HepG2 (cell line): Measurements from ENCODE around the gene RPL36. TPM values are rescaled to one million over a fixed set of nuclear protein-coding genes. Genes with fewer than 3 reads are reported as not detected.

Experiments
- ATRX ChIP-seq: sonication (generic); formaldehyde crosslinking; IDR thresholded peaks from 2 replicates; pipeline ENCODE4 v1.4.0; 2020; ENCODE audit warnings: missing genetic modification reagents, borderline replicate concordance
- EHMT2 ChIP-seq: fragments of 200-600 bp; sonication (generic); IDR thresholded peaks from 2 replicates; pipeline ENCODE4 v1.7.0; 2017; ENCODE audit warnings: antibody characterized with exemption, low read depth, low read length, borderline replicate concordance
- HBP1 ChIP-seq: IDR thresholded peaks from 2 replicates; pipeline ENCODE4 v1.6.1; 2016; ENCODE audit warnings: low read depth, control low read depth
- KLF15 ChIP-seq: sonication (generic); formaldehyde crosslinking; IDR thresholded peaks from 2 replicates; pipeline ENCODE4 v1.8.1; 2023; ENCODE audit warnings: borderline replicate concordance, mild to moderate bottlenecking, inconsistent platforms, missing genetic modification reagents, mixed read lengths
- REST ChIP-seq, 2 experiments: IDR thresholded peaks; 2 replicates each; pipeline ENCODE4 v1.6.1; 2011 to 2012; ENCODE audit warnings: low read length in 2 of 2, borderline replicate concordance in 1 of 2, low read depth in 1 of 2, mild to moderate bottlenecking in 1 of 2, moderate library complexity in 1 of 2
- SETDB1 ChIP-seq: sonication (generic); formaldehyde crosslinking; IDR thresholded peaks from 2 replicates; pipeline ENCODE4 v1.5.1; 2020; ENCODE audit warnings: missing genetic modification reagents, mild to moderate bottlenecking, borderline replicate concordance
- SIX4 ChIP-seq: sonication (generic); formaldehyde crosslinking; IDR thresholded peaks from 2 replicates; pipeline ENCODE4 v1.4.0; 2020; ENCODE audit warnings: missing genetic modification reagents
- SMAD3 ChIP-seq: sonication (generic); formaldehyde crosslinking; IDR thresholded peaks from 2 replicates; pipeline ENCODE4 v1.4.0; 2020; ENCODE audit warnings: missing genetic modification reagents
- TCF12 ChIP-seq, 2 experiments: fragments of 450-650 bp in 1 of 2; sonication (generic) in 1 of 2; formaldehyde crosslinking in 1 of 2; IDR thresholded peaks; 2 replicates each; pipeline versions ENCODE4 v1.6.1 to v1.8.0; 2017 to 2022; ENCODE audit warnings: antibody characterized with exemption in 1 of 2, mild to moderate bottlenecking in 1 of 2, missing genetic modification reagents in 1 of 2, moderate library complexity in 1 of 2
- TOE1 ChIP-seq: sonication (generic); formaldehyde crosslinking; IDR thresholded peaks from 2 replicates; pipeline ENCODE4 v1.4.0; 2020; ENCODE audit warnings: mild to moderate bottlenecking, missing genetic modification reagents
- USF2 ChIP-seq, 2 experiments: sonication (generic) in 1 of 2; formaldehyde crosslinking in 1 of 2; IDR thresholded peaks; 2 replicates each; pipeline versions ENCODE4 v1.5.1 to v1.6.1; 2011 to 2020; ENCODE audit warnings: borderline replicate concordance in 1 of 2, low read depth in 1 of 2, low read length in 1 of 2, mild to moderate bottlenecking in 1 of 2, missing genetic modification reagents in 1 of 2, moderate library complexity in 1 of 2
- ZNF12 ChIP-seq: sonication (generic); formaldehyde crosslinking; IDR thresholded peaks from 2 replicates; pipeline ENCODE4 v1.5.0; 2020; ENCODE audit warnings: missing genetic modification reagents
- ZNF367 ChIP-seq: sonication (generic); formaldehyde crosslinking; IDR thresholded peaks from 2 replicates; pipeline ENCODE4 v1.4.0; 2020; ENCODE audit warnings: missing genetic modification reagents, borderline replicate concordance
- ZNF530 ChIP-seq: sonication (generic); formaldehyde crosslinking; IDR thresholded peaks from 2 replicates; pipeline ENCODE4 v1.5.0; 2020; ENCODE audit warnings: low read depth, mild to moderate bottlenecking, missing genetic modification reagents
- ZNF713 ChIP-seq: sonication (generic); formaldehyde crosslinking; IDR thresholded peaks from 2 replicates; pipeline ENCODE4 v1.4.0; 2020; ENCODE audit warnings: mild to moderate bottlenecking, missing genetic modification reagents
- ZNF749 ChIP-seq: sonication (generic); formaldehyde crosslinking; IDR thresholded peaks from 2 replicates; pipeline ENCODE4 v1.8.0; 2022; ENCODE audit warnings: mild to moderate bottlenecking, missing genetic modification reagents, moderate library complexity, borderline replicate concordance
- ZNF776 ChIP-seq: sonication (generic); formaldehyde crosslinking; IDR thresholded peaks from 2 replicates; pipeline ENCODE4 v1.4.0; 2020; ENCODE audit warnings: mild to moderate bottlenecking, missing genetic modification reagents
- polyA plus RNA-seq, 8 experiments: library from polyadenylated mRNA; depleted of rRNA in 3 of 8; stranded (reverse) in 7 of 8; unstranded in 1 of 8; fragments of >200 nt; fragmentation: Illumina TruSeq in 4 of 8; extraction: Trizol in 4 of 8; gene quantifications; 2 replicates each; pipeline versions ENCODE4 v1.2.1 to v1.2.3, GENCODE V29; 2011 to 2016; ENCODE audit warnings: low read depth in 4 of 8, missing spikeins in 1 of 8, mixed read lengths in 1 of 8; ENCODE audit not compliant: insufficient read depth in 1 of 8
- total RNA-seq, 5 experiments: library from RNA; depleted of rRNA; stranded (reverse); fragments of >200 nt; fragmentation: Illumina TruSeq; extraction: Trizol; gene quantifications; 2 replicates each; pipeline ENCODE4 v1.2.3, GENCODE V29; 2016; ENCODE audit warnings: low read depth in 1 of 5
- TF ChIP-seq, protein P1 (sequence below): sonication (generic); formaldehyde crosslinking; IDR thresholded peaks from 2 replicates; pipeline ENCODE4 v1.5.0; 2020; ENCODE audit warnings: mild to moderate bottlenecking, missing genetic modification reagents

Gene RPL36
- total and polyA plus RNA-seq, 2 of the 13 experiments (the other 11 are each of a cell fraction or from before 2014, with no cell fraction given), result 706 to 740 TPM

DNA sequence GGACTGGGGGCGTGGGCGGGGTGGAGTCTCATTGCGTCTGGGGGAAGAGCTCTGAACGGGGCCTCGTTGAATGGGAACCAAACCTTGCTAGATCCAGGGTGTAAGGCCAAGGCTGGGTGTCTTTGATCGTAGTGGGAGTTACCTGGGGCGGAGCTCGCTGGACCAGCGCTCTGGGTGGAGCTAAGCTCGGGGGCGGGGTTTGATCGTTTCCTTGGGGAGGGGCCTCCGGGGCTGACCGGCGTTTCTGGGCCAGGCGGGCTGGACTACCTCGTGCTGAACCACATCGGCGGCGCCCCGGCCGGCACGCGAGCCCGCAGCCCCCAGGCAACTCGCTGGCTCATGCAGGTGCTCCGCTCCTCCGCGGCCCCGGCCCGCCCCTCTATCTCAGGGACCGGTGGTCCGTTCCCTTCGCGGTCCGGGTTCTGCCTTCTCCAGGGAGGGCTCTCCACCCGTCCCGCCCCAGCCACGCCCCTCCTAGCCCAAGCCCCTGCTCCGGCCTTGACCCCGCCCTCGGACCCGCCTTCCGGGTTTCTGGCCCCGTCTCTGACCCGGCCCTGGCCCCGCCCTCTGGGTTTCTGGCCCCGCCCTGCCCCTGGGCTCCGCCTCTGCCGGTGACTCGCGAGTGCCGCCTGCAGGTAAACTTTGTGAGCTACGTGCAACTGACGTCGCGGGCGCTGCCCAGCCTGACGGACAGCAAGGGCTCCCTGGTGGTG, 3.3 kb upstream of the RPL36 start (continued):
- TF ChIP-seq ZNF749 (no peak), USF2 (IDR thresholded peaks at IDR 0.05; ENCODE audit: low read depth, low read length) (no peak), USF2 (CRISPR knock-in tag; IDR thresholded peaks at IDR 0.05; ENCODE audit: borderline replicate concordance) (peak; percentile 28; the same call in 1 of the 2 replicates), KLF15 (no peak), ZNF530 (CRISPR knock-in tag) (no peak), ZNF12 (CRISPR knock-in tag) (no peak; the same call in 1 of the 2 replicates), HBP1 (no peak), ZNF713 (CRISPR knock-in tag) (peak; percentile 39; the same call in 1 of the 2 replicates), ZNF776 (CRISPR knock-in tag) (no peak; the same call in 1 of the 2 replicates), TCF12 (IDR thresholded peaks at IDR 0.05) (no peak), TCF12 (CRISPR knock-in tag; IDR thresholded peaks at IDR 0.05) (0 out of 2 replicates have a peak, but pooled peaks have one; percentile 38), SETDB1 (CRISPR knock-in tag) (no peak), REST (IDR thresholded peaks at IDR 0.05; ENCODE audit: borderline replicate concordance in 1 of 2, low read depth in 1 of 2, low read length in 2 of 2) (no peak), SIX4 (CRISPR knock-in tag) (no peak), EHMT2 (no peak), ATRX (CRISPR knock-in tag) (no peak), TOE1 (CRISPR knock-in tag) (no peak), ZNF367 (CRISPR knock-in tag) (no peak), SMAD3 (no peak)
- TF ChIP-seq, protein P1, sequence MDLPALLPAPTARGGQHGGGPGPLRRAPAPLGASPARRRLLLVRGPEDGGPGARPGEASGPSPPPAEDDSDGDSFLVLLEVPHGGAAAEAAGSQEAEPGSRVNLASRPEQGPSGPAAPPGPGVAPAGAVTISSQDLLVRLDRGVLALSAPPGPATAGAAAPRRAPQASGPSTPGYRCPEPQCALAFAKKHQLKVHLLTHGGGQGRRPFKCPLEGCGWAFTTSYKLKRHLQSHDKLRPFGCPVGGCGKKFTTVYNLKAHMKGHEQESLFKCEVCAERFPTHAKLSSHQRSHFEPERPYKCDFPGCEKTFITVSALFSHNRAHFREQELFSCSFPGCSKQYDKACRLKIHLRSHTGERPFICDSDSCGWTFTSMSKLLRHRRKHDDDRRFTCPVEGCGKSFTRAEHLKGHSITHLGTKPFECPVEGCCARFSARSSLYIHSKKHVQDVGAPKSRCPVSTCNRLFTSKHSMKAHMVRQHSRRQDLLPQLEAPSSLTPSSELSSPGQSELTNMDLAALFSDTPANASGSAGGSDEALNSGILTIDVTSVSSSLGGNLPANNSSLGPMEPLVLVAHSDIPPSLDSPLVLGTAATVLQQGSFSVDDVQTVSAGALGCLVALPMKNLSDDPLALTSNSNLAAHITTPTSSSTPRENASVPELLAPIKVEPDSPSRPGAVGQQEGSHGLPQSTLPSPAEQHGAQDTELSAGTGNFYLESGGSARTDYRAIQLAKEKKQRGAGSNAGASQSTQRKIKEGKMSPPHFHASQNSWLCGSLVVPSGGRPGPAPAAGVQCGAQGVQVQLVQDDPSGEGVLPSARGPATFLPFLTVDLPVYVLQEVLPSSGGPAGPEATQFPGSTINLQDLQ (CRISPR knock-in tag), result no peak
